ENCODE measurements around the gene SUPT5H. TPM values are rescaled to one million over a fixed set of nuclear protein-coding genes. Genes with fewer than 3 reads are reported as not detected.

The SUPT5H gene
- total and polyA plus RNA-seq, 2 of the 13 experiments (the other 11 are each of a cell fraction or from before 2014, with no cell fraction given), result 48.2 to 51.7 TPM

DNA sequence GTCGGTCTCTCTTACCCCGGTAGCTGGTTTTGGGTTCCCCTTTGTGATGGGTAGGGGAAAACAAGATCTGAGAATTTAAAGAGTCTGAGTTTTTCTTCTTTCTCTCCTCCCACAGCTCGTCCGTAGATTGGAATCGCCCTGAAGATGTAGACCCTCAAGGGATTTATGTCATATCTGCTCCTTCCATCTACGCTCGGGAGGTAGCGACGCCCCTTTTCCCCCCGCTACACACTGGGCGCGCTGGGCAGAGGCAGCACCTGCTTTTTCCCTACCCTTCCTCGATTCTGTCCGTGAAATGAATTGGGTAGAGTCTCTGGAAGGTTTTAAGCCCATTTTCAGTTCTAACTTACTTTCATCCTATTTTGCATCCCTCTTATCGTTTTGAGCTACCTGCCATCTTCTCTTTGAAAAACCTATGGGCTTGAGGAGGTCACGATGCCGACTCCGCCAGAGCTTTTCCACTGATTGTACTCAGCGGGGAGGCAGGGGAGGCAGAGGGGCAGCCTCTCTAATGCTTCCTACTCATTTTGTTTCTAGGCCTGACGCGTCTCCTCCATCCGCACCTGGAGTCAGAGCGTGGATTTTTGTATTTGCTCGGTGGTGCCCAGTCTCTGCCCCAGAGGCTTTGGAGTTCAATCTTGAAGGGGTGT is 62.5 kb downstream of the SUPT5H start:
- DNase-seq (ENCODE audit: low spot score) (no peak), ATAC-seq (no peak), FAIRE-seq (no peak)
- intact Hi-C loops (cut with micrococcal nuclease; ENCODE audit: unreplicated experiment), result no loop called here
- CTCF ChIA-PET (ENCODE audit: low intra/inter-chr PET ratio, low total read pairs), result no interaction called here
- Histone ChIP-seq H2AFZ (ENCODE audit: low read length) (no peak overlapping the region), H3K27me3 (ENCODE audit: control insufficient read depth in 1 of 2, insufficient read depth in 2 of 2, low read length in 2 of 2) (peaks cover 16 to 53% of the 10 kb centered on the region in 2 experiments), H3K4me2 (ENCODE audit: low read depth, low read length) (peak overlapping the region; percentile 70), H3K36me3 (replicated peaks in 1 of 2; ENCODE audit: control insufficient read depth in 1 of 2, insufficient read depth in 2 of 2, low read length in 2 of 2) (no peaks in the 10 kb centered on the region), H3K79me2 (ENCODE audit: insufficient read depth, low read length) (no peaks in the 10 kb centered on the region), H3K27ac (ENCODE audit: extremely low read length, insufficient read depth, low read length) (no peak overlapping the region), H4K20me1 (ENCODE audit: insufficient read depth, low read length) (no peaks in the 10 kb centered on the region), H3K4me3 (replicated peaks in 1 of 3; ENCODE audit: insufficient read depth in 1 of 3, low read depth in 2 of 3, low read length in 3 of 3) (peak overlapping the region in 2 of 3 experiments; percentile 56 to 68; a peak in 4 of 6 replicates), H3K9ac (ENCODE audit: insufficient read depth, low read depth, low read length) (no peak overlapping the region), H3K9me3 (ENCODE audit: low read length) (no peaks in the 10 kb centered on the region), H3K4me1 (ENCODE audit: insufficient read depth, low read length) (peaks cover 25% of the 10 kb centered on the region)
- POLR2A ChIA-PET, result interaction anchor here (1.6 kb wide), 1 partner anchor 63 kb away, joined by 3 read pairs; the partner anchor contains the start of gene SUPT5H
- no TSS peak for BruUV-seq (replicated peaks)
- in situ Hi-C loops (cut with HindIII; ENCODE audit: extremely low pct_ligation_motif_present, low pct_unique_long_range_greater_than_20kb), result no loop called here
- 38% methylated on average over 24 of the region's 24 CpGs for WGBS (ENCODE audit: low lambda C conversion rate)
- TF ChIP-seq EZH2 (conservative IDR thresholded peaks at IDR 0.05; ENCODE audit: low read depth, low read length), result 0 out of 2 replicates have a peak, but pooled peaks have one; percentile 56
- TF ChIP-seq, protein P1, sequence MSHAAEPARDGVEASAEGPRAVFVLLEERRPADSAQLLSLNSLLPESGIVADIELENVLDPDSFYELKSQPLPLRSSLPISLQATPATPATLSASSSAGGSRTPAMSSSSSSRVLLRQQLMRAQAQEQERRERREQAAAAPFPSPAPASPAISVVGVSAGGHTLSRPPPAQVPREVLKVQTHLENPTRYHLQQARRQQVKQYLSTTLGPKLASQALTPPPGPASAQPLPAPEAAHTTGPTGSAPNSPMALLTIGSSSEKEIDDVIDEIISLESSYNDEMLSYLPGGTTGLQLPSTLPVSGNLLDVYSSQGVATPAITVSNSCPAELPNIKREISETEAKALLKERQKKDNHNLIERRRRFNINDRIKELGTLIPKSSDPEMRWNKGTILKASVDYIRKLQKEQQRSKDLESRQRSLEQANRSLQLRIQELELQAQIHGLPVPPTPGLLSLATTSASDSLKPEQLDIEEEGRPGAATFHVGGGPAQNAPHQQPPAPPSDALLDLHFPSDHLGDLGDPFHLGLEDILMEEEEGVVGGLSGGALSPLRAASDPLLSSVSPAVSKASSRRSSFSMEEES (CRISPR knock-in tag; IDR thresholded peaks at IDR 0.05), result no peak
- 0 out of 2 replicates have a peak, but pooled peaks have one; percentile 31 for TF ChIP-seq ZNF598 (CRISPR knock-in tag; IDR thresholded peaks at IDR 0.05; ENCODE audit: borderline replicate concordance)
- TF ChIP-seq ZNF501 (CRISPR knock-in tag; IDR thresholded peaks at IDR 0.05), result 0 out of 2 replicates have a peak, but pooled peaks have one; percentile 10
- no peak for TF ChIP-seq ZKSCAN5 (CRISPR knock-in tag; IDR thresholded peaks at IDR 0.05)
- TF ChIP-seq ZNF605 (CRISPR knock-in tag; IDR thresholded peaks at IDR 0.05), result 0 out of 2 replicates have a peak, but pooled peaks have one; percentile 13
- no peak for TF ChIP-seq ZNF839 (CRISPR knock-in tag; IDR thresholded peaks at IDR 0.05; ENCODE audit: borderline replicate concordance)
- TF ChIP-seq ZNF709 (CRISPR knock-in tag; IDR thresholded peaks at IDR 0.05), result 0 out of 2 replicates have a peak, but pooled peaks have one; percentile 13
